Thyroid gland (tissue), 4 donors: ENCODE results near the gene PCDHGA5. TPM values are rescaled to one million over a fixed set of nuclear protein-coding genes. Genes with fewer than 3 reads are reported as not detected.
"Not testable (repeated sequence)": the region's sequence is repeated elsewhere in the genome, so short reads cannot be mapped to it uniquely, and the experiment has no call there.

ENCODE experiments used
- DNase-seq, 2 donors: peaks; one replicate each; pipeline ENCODE4 v3.0.0-alpha.2; 2019
- H3K27ac ChIP-seq, 3 donors: fragments of 200-600 bp; sonication (generic); 1 replicate in 2 of 3; 2 replicates in 1 of 3; pipeline ENCODE4 v1.5.1; 2016 to 2019; ENCODE audit warnings: mild to moderate bottlenecking in 1 of 3, moderate library complexity in 1 of 3
- H3K27me3 ChIP-seq: fragments of 200-600 bp; sonication (generic); one replicate; pipeline ENCODE4 v1.5.1; 2019
- H3K36me3 ChIP-seq, 2 donors: fragments of 200-600 bp; sonication (generic); one replicate each; pipeline ENCODE4 v1.5.1; 2016 to 2019
- H3K4me1 ChIP-seq, 2 donors: fragments of 200-600 bp; sonication (generic); one replicate each; pipeline ENCODE4 v1.5.1; 2017 to 2019
- H3K4me3 ChIP-seq, 3 donors: fragments of 200-600 bp; sonication (generic); replicated peaks in 1 of 3; 1 replicate in 2 of 3; 2 replicates in 1 of 3; pipeline ENCODE4 v1.5.1; 2016; ENCODE audit warnings: mild to moderate bottlenecking in 1 of 3
- H3K9me3 ChIP-seq: fragments of 200-600 bp; sonication (generic); one replicate; pipeline ENCODE4 v1.5.1; 2017
- CTCF ChIP-seq, 6 experiments: fragments of 200-600 bp in 3 of 6; fragments of 450-650 bp in 3 of 6; sonication (generic) in 3 of 6; IDR thresholded peaks; one replicate each; pipeline ENCODE4 v1.5.1; 2016 to 2019; ENCODE audit warnings: antibody characterized with exemption in 6 of 6, mild to moderate bottlenecking in 2 of 6, inconsistent platforms in 1 of 6, moderate library complexity in 1 of 6
- POLR2A ChIP-seq, 2 donors: fragments of 450-650 bp; IDR thresholded peaks; one replicate each; pipeline ENCODE4 v1.6.1; 2017; ENCODE audit warnings: antibody characterized with exemption in 2 of 2, mild to moderate bottlenecking in 2 of 2, moderate library complexity in 1 of 2
- WGBS, 2 donors: methylation state at CpG; one replicate each; pipeline ENCODE4 v1.1.5; 2017; 5-methylcytosine and 5-hydroxymethylcytosine counted together
- intact Hi-C: fragments of 100-400 bp; cut with DNase I; formaldehyde crosslinking; loops from one replicate; pipeline ENCODE4 v1.15.1; 2023
- total RNA-seq, 4 donors: library from RNA; depleted of rRNA; stranded (reverse); fragments of >200 nt; gene quantifications; one replicate each; pipeline ENCODE4 v1.2.3, GENCODE V29; 2016

PCDHGA5 gene
- total RNA-seq, 4 donors from 2014 or later, result 3.5 to 5.3 (median 4.2) TPM

GRCh38 chr5:141392429-141393198 is 28.7 kb downstream of the PCDHGA5 start, which contains the start of gene PCDHGA8:
PCDHGA8 (plus strand) TSS chr5:141392633; CDS start chr5:141392814, 181 bp downstream.
- 24 to 29% methylated on average over 38 of the region's 38 CpGs for WGBS, 2 donors
- no peak for DNase-seq
- intact Hi-C loops, result no loop called here
- Histone ChIP-seq H3K9me3 (no peaks in the 10 kb centered on the region), H3K36me3 (no peaks in the 10 kb centered on the region), H3K4me1 (no peaks in the 10 kb centered on the region), H3K27me3 (no peaks in the 10 kb centered on the region), H3K27ac (no peak within 1 kb of the TSS), H3K4me3 (no peak within 1 kb of the TSS)
- TF ChIP-seq POLR2A (IDR thresholded peaks at IDR 0.05) (no peak), CTCF (IDR thresholded peaks at IDR 0.05) (no peak)

- no peaks in the 10 kb centered on the region for H3K27me3 ChIP-seq
- no peak for DNase-seq
- TF ChIP-seq POLR2A (IDR thresholded peaks at IDR 0.05) (no peak), CTCF (IDR thresholded peaks at IDR 0.05) (no peak)
- intact Hi-C loops, result no loop called here
- no peak overlapping the region for H3K4me3 ChIP-seq
- H3K27ac ChIP-seq, result no peak overlapping the region
- no peaks in the 10 kb centered on the region for H3K36me3 ChIP-seq
- no peaks in the 10 kb centered on the region for H3K9me3 ChIP-seq
- WGBS, 2 donors, result 39 to 40% methylated on average over 19 of the region's 21 CpGs
- H3K4me1 ChIP-seq, result no peaks in the 10 kb centered on the region
Observed at GRCh38 chr5:141393267-141393666, 29.3 kb downstream of the PCDHGA5 start.

GRCh38 chr5:141394401-141395187 is 30.6 kb downstream of the PCDHGA5 start:
- H3K27ac ChIP-seq, H3K4me1 ChIP-seq, H3K9me3 ChIP-seq, H3K36me3 ChIP-seq, intact Hi-C loops, H3K27me3 ChIP-seq, H3K4me3 ChIP-seq, DNase-seq: not testable (repeated sequence)
- 27 to 37% methylated on average over 21 to 35 of the region's 53 CpGs for WGBS, 2 donors

GRCh38 chr5:141397756-141398551 is 34.0 kb downstream of the PCDHGA5 start, which contains the start of gene PCDHGB5:
PCDHGB5 (plus strand) TSS chr5:141397947; CDS start chr5:141398128, 181 bp downstream.
- H3K36me3 ChIP-seq, H3K4me1 ChIP-seq, H3K27ac ChIP-seq, H3K9me3 ChIP-seq, H3K27me3 ChIP-seq, intact Hi-C loops: not testable (repeated sequence)
- WGBS, 2 donors, result 8 to 11% methylated on average over 21 of the region's 43 CpGs
- DNase-seq, result peak; percentile 57 to 65
- peak within 1 kb of the TSS in 1 of 3 donors; percentile 13 for H3K4me3 ChIP-seq
- TF ChIP-seq CTCF (IDR thresholded peaks at IDR 0.05), result peak in 5 of 6 experiments; percentile 18 to 66 (median 61)

GRCh38 chr5:141398608-141399007 is 34.6 kb downstream of the PCDHGA5 start:
- no peaks in the 10 kb centered on the region for H3K27me3 ChIP-seq
- TF ChIP-seq CTCF (IDR thresholded peaks at IDR 0.05), result no peak
- no peak for TF ChIP-seq POLR2A (IDR thresholded peaks at IDR 0.05)
- H3K9me3 ChIP-seq, result no peaks in the 10 kb centered on the region
- H3K4me1 ChIP-seq, result peaks cover 4 to 7% of the 10 kb centered on the region in 2 donors
- intact Hi-C loops, result no loop called here
- no peak overlapping the region for H3K27ac ChIP-seq
- H3K36me3 ChIP-seq, result no peaks in the 10 kb centered on the region
- no peak for DNase-seq
- WGBS, 2 donors, result 18 to 22% methylated on average over 15 of the region's 15 CpGs
- H3K4me3 ChIP-seq, result no peak overlapping the region
